Epithelial cell of proximal tubule (primary cell): Measurements from ENCODE around the gene POTEH. TPM values are rescaled to one million over a fixed set of nuclear protein-coding genes. Genes with fewer than 3 reads are reported as not detected.
"Not testable (repeated sequence)": the region's sequence is repeated elsewhere in the genome, so short reads cannot be mapped to it uniquely, and the experiment has no call there.

Source experiments
- DNase-seq: peaks from one replicate; pipeline ENCODE4 v3.0.0-alpha.2; 2011; ENCODE audit warnings: low read depth
- H3K4me3 ChIP-seq: 2 replicates; pipeline ENCODE4 v1.5.1; 2011; ENCODE audit warnings: low read depth, mild to moderate bottlenecking, low read length
- total RNA-seq: library from RNA; depleted of rRNA; stranded (reverse); fragments of >200 nt; gene quantifications from 2 replicates; pipeline ENCODE4 v1.2.3, GENCODE V29; 2015

The POTEH gene
- total RNA-seq: not detected in 2 replicates

GRCh38 chr22:15689749-15690125 lies at the start of gene POTEH:
POTEH (plus strand) TSS chr22:15690026; CDS start chr22:15690078, 52 bp downstream.
- H3K4me3 ChIP-seq, DNase-seq: not testable (repeated sequence)

GRCh38 chr22:15642288-15642861 lies 47.5 kb upstream of the POTEH start:
- not testable (repeated sequence) for H3K4me3 ChIP-seq, DNase-seq

- not testable (repeated sequence) for H3K4me3 ChIP-seq, DNase-seq
Measured at GRCh38 chr22:15651954-15652353, 37.9 kb upstream of the POTEH start.

- DNase-seq, H3K4me3 ChIP-seq: not testable (repeated sequence)
Measured at GRCh38 chr22:15652738-15653137, 37.1 kb upstream of the POTEH start.

DNA sequence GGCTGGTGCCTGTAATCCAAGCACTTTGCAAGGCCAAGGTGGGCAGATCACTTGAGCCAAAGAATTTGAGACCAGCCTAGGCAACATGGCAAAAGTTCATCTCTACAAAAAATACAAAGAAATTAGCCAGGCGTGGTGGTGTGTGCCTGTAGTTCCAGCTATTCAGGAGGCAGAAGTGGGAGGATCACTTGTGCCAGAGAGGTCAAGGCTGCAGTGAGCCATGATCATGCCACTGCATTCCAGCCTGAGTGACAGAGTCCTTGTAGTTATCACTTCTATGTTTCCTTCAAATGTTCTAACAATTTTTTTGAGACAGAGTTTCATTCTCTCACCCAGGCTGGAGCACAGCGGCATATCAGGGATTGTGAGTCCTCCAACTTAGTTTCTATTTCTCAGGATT lies 36.6 kb upstream of the POTEH start:
- DNase-seq, H3K4me3 ChIP-seq: not testable (repeated sequence)

GRCh38 chr22:15661102-15661501 lies 28.7 kb upstream of the POTEH start:
- not testable (repeated sequence) for DNase-seq

GRCh38 chr22:15664682-15665081 lies 25.1 kb upstream of the POTEH start:
- DNase-seq, H3K4me3 ChIP-seq: not testable (repeated sequence)

More at GRCh38 chr22:15661102-15661501, 28.7 kb upstream of the POTEH start:
- H3K4me3 ChIP-seq: not testable (repeated sequence)

GRCh38 chr22:15665478-15665877 lies 24.3 kb upstream of the POTEH start:
- H3K4me3 ChIP-seq, DNase-seq: not testable (repeated sequence)

GRCh38 chr22:15669430-15669829 lies 20.4 kb upstream of the POTEH start:
- DNase-seq, H3K4me3 ChIP-seq: not testable (repeated sequence)

DNA sequence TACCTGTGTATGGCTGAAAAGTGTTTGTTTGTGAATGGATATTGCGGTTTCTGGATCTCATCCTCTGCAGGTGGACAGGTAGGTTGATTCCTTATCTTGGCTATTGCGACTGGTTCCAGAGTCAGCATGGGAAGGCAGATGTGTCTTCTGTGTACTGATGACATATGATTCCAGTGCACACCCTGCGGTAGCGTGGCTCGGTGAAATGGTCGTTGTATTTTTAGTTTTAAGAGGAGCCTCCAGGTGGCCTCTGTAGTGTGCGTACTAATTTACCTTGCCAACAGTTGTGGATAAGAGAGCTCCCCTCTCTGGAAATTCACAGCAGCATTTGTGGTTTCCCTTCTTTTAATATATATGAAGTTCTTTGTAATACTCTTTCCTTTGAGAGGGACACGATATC lies 10.1 kb upstream of the POTEH start:
- not testable (repeated sequence) for H3K4me3 ChIP-seq, DNase-seq

DNA sequence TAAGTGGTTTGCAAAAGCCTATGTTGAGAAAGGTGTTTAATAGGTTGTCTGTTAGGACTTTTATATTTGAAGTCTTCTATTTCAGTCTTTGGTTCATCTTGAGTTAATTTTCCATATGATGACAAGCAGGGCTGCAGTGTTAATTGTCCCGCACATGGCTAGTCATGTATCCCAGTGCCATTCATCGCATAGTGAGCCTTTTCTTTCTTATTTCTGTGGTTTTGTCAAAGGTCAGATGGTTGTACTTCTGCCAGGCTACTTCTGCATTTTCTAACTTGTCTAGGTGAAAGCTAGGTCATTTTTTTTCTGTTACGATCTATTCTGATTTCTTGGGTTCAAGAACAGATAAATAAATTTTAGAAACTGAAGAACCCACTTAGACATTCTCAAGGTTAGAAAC lies 5.7 kb upstream of the POTEH start:
- not testable (repeated sequence) for DNase-seq, H3K4me3 ChIP-seq

- not testable (repeated sequence) for DNase-seq, H3K4me3 ChIP-seq
Measured at GRCh38 chr22:15684695-15685094, 5.1 kb upstream of the POTEH start.

DNA sequence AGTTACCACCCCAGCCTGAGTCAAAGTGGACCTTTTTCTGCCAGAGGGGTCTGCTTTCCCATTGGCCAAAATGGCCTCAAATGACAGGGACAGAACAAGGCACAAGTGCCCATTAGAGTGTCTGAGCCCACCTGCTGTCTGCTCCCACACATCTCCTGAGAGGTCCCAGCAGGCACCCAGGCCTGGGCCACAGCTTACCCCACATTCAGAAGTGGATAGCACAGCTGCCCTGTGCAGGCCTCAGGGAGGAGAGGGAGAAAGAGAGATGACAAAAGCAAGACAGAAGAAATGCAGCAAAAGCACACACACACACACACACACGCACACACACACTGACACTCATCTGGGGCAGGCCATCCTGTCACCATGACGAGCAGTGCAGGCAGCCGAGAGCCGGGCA lies 4.2 kb upstream of the POTEH start:
- not testable (repeated sequence) for DNase-seq, H3K4me3 ChIP-seq

DNA sequence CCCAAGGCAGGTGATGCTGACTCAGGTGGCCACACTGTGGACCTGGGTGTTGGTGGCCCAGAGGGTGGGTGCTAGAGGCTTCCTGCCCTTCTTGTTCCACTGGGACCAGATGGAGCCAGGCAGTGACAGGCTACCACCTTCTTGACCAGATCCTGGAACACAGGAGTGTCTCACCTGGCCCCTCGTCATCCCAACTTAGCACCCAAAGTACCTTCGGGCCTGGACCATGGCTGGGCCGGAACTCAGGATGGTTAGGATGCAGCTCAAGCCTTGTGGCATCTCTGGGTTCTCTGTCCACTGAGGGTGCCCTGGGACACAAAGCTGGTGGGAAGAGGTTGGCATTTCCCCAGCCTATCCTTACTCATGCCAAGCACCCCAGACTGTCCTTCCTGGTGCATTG lies 2.7 kb upstream of the POTEH start:
- not testable (repeated sequence) for DNase-seq, H3K4me3 ChIP-seq

GRCh38 chr22:15687676-15688075 lies 2.1 kb upstream of the POTEH start:
- DNase-seq, H3K4me3 ChIP-seq: not testable (repeated sequence)

GRCh38 chr22:15688090-15688489 lies 1.7 kb upstream of the POTEH start:
- not testable (repeated sequence) for H3K4me3 ChIP-seq, DNase-seq

GRCh38 chr22:15689012-15689748 lies 646 bp upstream of the POTEH start:
- not testable (repeated sequence) for DNase-seq, H3K4me3 ChIP-seq

GRCh38 chr22:15713600-15713999 lies 23.8 kb downstream of the POTEH start:
- not testable (repeated sequence) for H3K4me3 ChIP-seq, DNase-seq

DNA sequence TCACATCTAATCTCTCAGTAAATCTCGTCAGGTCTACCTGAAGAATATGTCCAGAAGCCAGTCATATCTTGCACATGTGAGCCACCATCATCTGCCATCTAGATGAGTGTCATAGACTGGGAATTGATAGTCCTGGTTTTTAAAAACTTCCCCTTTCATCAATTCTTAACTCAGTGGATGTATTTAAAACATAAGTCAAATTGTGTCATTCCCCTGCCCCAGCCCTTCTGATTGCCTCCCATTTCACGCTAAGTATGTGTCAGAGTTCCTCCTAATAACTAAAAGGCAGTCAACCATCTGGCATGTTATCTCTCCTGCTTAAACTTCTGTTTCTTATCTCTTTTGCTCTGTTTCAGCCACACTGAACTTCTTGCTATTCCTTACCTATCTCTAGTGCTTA lies 24.3 kb downstream of the POTEH start:
- DNase-seq, H3K4me3 ChIP-seq: not testable (repeated sequence)

DNA sequence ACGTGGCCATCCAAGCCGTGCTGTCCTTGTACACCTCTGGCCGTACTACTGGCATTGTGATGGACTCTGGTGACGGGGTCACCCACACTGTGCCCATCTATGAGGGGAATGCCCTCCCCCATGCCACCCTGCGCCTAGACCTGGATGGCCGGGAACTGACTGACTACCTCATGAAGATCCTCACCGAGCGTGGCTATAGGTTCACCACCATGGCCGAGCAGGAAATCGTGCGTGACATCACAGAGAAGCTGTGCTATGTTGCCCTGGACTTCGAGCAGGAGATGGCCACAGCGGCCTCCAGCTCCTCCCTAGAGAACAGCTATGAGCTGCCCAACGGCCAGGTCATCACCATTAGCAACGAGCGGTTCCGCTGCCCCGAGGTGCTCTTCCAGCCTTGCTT lies 32.1 kb downstream of the POTEH start:
- not testable (repeated sequence) for H3K4me3 ChIP-seq, DNase-seq
